Endothelial cell (in vitro differentiated cells): ENCODE measurements around the gene RWDD2A. TPM values are rescaled to one million over a fixed set of nuclear protein-coding genes. Genes with fewer than 3 reads are reported as not detected.

Source experiments
- DNase-seq: peaks from one replicate; pipeline ENCODE4 v3.0.0; 2021; ENCODE audit warnings: low spot score
- H3K27ac Mint-ChIP-seq: one replicate; pipeline ENCODE4 v1.8.0; 2021; ENCODE audit warnings: mixed read lengths, inconsistent platforms; ENCODE audit not compliant: unreplicated experiment
- H3K27me3 Mint-ChIP-seq: one replicate; pipeline ENCODE4 v1.8.0; 2021; ENCODE audit warnings: mild to moderate bottlenecking, moderate library complexity, mixed read lengths, inconsistent platforms; ENCODE audit not compliant: unreplicated experiment
- H3K36me3 Mint-ChIP-seq: one replicate; pipeline ENCODE4 v1.8.0; 2021; ENCODE audit warnings: mild to moderate bottlenecking, low read depth, mixed read lengths, inconsistent platforms; ENCODE audit not compliant: unreplicated experiment
- H3K4me1 Mint-ChIP-seq: one replicate; pipeline ENCODE4 v1.8.0; 2021; ENCODE audit warnings: mild to moderate bottlenecking, mixed read lengths, inconsistent platforms; ENCODE audit not compliant: unreplicated experiment
- H3K4me3 Mint-ChIP-seq: one replicate; pipeline ENCODE4 v1.8.0; 2021; ENCODE audit warnings: mild to moderate bottlenecking, mixed read lengths, inconsistent platforms; ENCODE audit not compliant: unreplicated experiment
- H3K9me3 Mint-ChIP-seq: one replicate; pipeline ENCODE4 v1.8.0; 2021; ENCODE audit warnings: mixed read lengths, inconsistent platforms; ENCODE audit not compliant: unreplicated experiment
- long read RNA-seq: library from polyadenylated mRNA; unstranded; transcript quantifications from one replicate; pipeline ENCODE4 v2.0.0, GENCODE V29; 2020; ENCODE audit not compliant: unreplicated experiment
- total RNA-seq: library from RNA; stranded (reverse); fragmentation: NEBNext Ultra II Directional; extraction: Animal tissue kit (Norgen Biotek cat#: 25700); gene quantifications from one replicate; pipeline ENCODE4 v1.2.1, GENCODE V29; 2021; ENCODE audit not compliant: unreplicated experiment
- TF ChIP-seq, protein P1 (sequence below): fragments of 200-600 bp; sonication (generic); IDR thresholded peaks from one replicate; pipeline ENCODE4 v1.5.0; 2021; ENCODE audit warnings: antibody characterized with exemption; ENCODE audit not compliant: unreplicated experiment

RWDD2A gene
- total RNA-seq: 4.4 TPM
- long read RNA-seq, partial matches to known transcripts: 0 of 7 reads
- long read RNA-seq, other reads (novel, unspliced or antisense): 3 of 7 reads

GRCh38 chr6:83192871-83193746 is at the start of gene RWDD2A, which contains the start of gene PGM3:
RWDD2A (plus strand) TSS chr6:83193357; CDS start chr6:83194452, 1,095 bp downstream.
PGM3 (minus strand) TSS chr6:83193265; CDS start chr6:83191012, 2,253 bp downstream.
- TF ChIP-seq, protein P1, sequence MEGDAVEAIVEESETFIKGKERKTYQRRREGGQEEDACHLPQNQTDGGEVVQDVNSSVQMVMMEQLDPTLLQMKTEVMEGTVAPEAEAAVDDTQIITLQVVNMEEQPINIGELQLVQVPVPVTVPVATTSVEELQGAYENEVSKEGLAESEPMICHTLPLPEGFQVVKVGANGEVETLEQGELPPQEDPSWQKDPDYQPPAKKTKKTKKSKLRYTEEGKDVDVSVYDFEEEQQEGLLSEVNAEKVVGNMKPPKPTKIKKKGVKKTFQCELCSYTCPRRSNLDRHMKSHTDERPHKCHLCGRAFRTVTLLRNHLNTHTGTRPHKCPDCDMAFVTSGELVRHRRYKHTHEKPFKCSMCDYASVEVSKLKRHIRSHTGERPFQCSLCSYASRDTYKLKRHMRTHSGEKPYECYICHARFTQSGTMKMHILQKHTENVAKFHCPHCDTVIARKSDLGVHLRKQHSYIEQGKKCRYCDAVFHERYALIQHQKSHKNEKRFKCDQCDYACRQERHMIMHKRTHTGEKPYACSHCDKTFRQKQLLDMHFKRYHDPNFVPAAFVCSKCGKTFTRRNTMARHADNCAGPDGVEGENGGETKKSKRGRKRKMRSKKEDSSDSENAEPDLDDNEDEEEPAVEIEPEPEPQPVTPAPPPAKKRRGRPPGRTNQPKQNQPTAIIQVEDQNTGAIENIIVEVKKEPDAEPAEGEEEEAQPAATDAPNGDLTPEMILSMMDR: no peak
- Mint-ChIP-seq H3K27me3 (peaks cover 4% of the 10 kb centered on the region), H3K36me3 (peaks cover 14% of the 10 kb centered on the region), H3K4me1 (peaks cover 16% of the 10 kb centered on the region), H3K27ac (peak within 1 kb of the TSS; percentile 83), H3K9me3 (no peaks in the 10 kb centered on the region), H3K4me3 (peak within 1 kb of the TSS; percentile 98)
- peak; percentile 89 for DNase-seq

DNA sequence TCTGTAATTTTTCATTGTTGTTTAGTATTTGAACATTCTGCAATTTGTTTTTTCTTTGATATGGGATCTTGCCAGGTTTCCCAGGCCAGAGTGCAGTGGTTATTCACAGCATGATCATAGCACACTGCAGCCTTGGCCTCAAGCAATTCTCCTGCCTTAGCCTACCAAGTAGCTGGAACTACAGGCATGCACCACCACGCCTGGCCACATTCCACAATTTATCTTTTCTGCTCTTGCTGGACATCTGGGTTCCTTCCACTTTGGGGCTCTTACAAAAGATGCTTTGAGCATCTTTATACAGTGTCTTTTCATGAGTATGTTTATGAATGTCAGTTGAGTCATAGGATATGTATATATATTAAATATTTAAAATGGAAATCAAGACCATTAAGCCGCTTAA is 42.0 kb upstream of the RWDD2A start:
- TF ChIP-seq, protein P1: no peak
- Mint-ChIP-seq H3K27ac (no peak overlapping the region), H3K9me3 (no peaks in the 10 kb centered on the region), H3K4me3 (no peak overlapping the region), H3K27me3 (peaks cover 1% of the 10 kb centered on the region), H3K36me3 (no peaks in the 10 kb centered on the region), H3K4me1 (no peaks in the 10 kb centered on the region)
- DNase-seq: no peak

DNA sequence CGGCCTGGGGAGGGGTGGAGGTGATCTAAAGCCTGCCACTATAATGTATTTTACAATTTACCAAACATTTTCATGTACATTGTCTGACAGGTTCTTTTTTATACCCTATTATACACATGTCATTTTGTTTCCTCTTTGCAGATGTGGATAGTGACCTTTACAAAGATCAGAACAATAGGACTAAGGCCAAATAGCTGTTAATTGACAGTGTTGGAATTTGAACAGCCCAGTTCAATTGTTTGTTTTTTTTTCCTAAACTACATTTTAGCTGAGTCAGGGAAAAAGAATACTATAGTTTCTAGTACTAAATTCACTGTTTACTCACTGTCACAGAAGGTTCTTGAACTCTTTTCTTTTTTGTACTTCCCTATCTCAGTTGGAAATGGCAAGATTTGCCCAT is 40.2 kb upstream of the RWDD2A start:
- Mint-ChIP-seq H3K27me3 (peaks cover 1% of the 10 kb centered on the region), H3K27ac (no peak overlapping the region), H3K36me3 (peaks cover 4% of the 10 kb centered on the region), H3K4me1 (no peaks in the 10 kb centered on the region), H3K9me3 (no peaks in the 10 kb centered on the region), H3K4me3 (no peak overlapping the region)
- TF ChIP-seq, protein P1: no peak
- DNase-seq: no peak

DNA sequence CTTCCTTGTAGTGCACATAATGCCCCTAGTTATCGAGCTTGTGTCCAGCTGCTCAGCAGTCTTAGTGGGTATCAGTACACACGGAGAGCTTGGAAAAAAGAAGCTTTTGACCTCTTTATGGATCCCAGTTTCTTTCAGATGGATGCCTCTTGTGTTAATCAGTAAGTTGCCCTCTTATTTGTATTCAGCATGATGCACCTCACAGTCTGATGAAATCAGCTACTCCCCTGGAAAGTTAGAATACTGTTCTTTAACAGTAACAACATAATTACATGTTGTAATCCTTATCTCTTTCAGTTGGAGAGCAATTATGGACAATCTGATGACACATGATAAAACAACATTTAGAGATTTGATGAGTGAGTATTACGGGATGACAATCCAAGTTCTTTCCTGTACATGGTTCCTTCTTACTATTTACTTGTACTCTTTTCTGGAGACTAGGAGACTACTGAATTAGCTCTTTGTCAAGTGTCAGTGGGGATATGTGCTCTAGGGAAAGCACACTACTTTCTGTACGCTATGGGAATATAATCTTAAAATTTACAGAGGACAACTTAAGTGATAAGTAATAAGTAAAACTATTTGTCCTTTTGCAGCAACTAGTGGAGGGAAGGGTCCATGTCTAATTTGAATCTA is 39.2 kb upstream of the RWDD2A start:
- Mint-ChIP-seq H3K4me3 (no peak overlapping the region), H3K4me1 (no peaks in the 10 kb centered on the region)

More for the DNA sequence above, 39.2 kb upstream of the RWDD2A start:
- no peak overlapping the region for H3K27ac Mint-ChIP-seq
- no peak for DNase-seq
- H3K36me3 Mint-ChIP-seq: peaks cover 4% of the 10 kb centered on the region
- no peaks in the 10 kb centered on the region for H3K9me3 Mint-ChIP-seq
- TF ChIP-seq, protein P1: no peak
- no peaks in the 10 kb centered on the region for H3K27me3 Mint-ChIP-seq
